Femur (tissue), 1 donor: ENCODE measurements around the gene PRAMEF12.
"Not testable (repeated sequence)": the region's sequence is repeated elsewhere in the genome, so short reads cannot be mapped to it uniquely, and the experiment has no call there.

Source experiments
- DNase-seq: peaks from one replicate; pipeline ENCODE4 v3.0.0-alpha.2; 2017

PRAMEF12 gene

GRCh38 chr1:12773438-12773837, at the start of gene PRAMEF12:
PRAMEF12 (plus strand) TSS chr1:12773738; CDS start chr1:12774868, 1,130 bp downstream.
- no peak for DNase-seq

- DNase-seq = no peak
Observed at GRCh38 chr1:12728391-12728790, 45.1 kb upstream of the PRAMEF12 start.

- no peak for DNase-seq
Observed at GRCh38 chr1:12730156-12730555, 43.4 kb upstream of the PRAMEF12 start.

- not testable (repeated sequence) for DNase-seq
Observed at GRCh38 chr1:12731084-12731483, 42.5 kb upstream of the PRAMEF12 start.

- DNase-seq = no peak
Observed at GRCh38 chr1:12734651-12735050, 38.9 kb upstream of the PRAMEF12 start.

GRCh38 chr1:12738934-12739333, 34.6 kb upstream of the PRAMEF12 start:
- no peak for DNase-seq

GRCh38 chr1:12739613-12740012, 33.9 kb upstream of the PRAMEF12 start:
- no peak for DNase-seq

GRCh38 chr1:12741946-12742345, 31.6 kb upstream of the PRAMEF12 start:
- no peak for DNase-seq

GRCh38 chr1:12745126-12745991, 28.2 kb upstream of the PRAMEF12 start:
- DNase-seq = no peak

GRCh38 chr1:12745992-12746323, 27.6 kb upstream of the PRAMEF12 start, which contains the start of gene CFAP107:
CFAP107 (plus strand) TSS chr1:12746200; CDS start chr1:12746431, 231 bp downstream.
- DNase-seq = no peak

- DNase-seq = no peak
Observed at GRCh38 chr1:12748778-12749355, 24.7 kb upstream of the PRAMEF12 start.

GRCh38 chr1:12754738-12755137, 18.8 kb upstream of the PRAMEF12 start:
- no peak for DNase-seq

- DNase-seq = no peak
Observed at GRCh38 chr1:12756273-12756672, 17.3 kb upstream of the PRAMEF12 start.

GRCh38 chr1:12756768-12757413, 16.6 kb upstream of the PRAMEF12 start:
- DNase-seq = no peak

- no peak for DNase-seq
Observed at GRCh38 chr1:12757836-12758235, 15.7 kb upstream of the PRAMEF12 start.

GRCh38 chr1:12760256-12760795, 13.2 kb upstream of the PRAMEF12 start:
- DNase-seq = no peak

- DNase-seq = no peak
Observed at GRCh38 chr1:12761781-12762180, 11.8 kb upstream of the PRAMEF12 start.

- no peak for DNase-seq
Observed at GRCh38 chr1:12762766-12763165, 10.8 kb upstream of the PRAMEF12 start.

GRCh38 chr1:12763479-12763878, 10.1 kb upstream of the PRAMEF12 start:
- no peak for DNase-seq

- no peak for DNase-seq
Observed at GRCh38 chr1:12764016-12764415, 9.5 kb upstream of the PRAMEF12 start.

- no peak for DNase-seq
Observed at GRCh38 chr1:12769031-12769430, 4.5 kb upstream of the PRAMEF12 start.

GRCh38 chr1:12769976-12770505, 3.5 kb upstream of the PRAMEF12 start:
- no peak for DNase-seq

GRCh38 chr1:12770620-12771019, 2.9 kb upstream of the PRAMEF12 start:
- no peak for DNase-seq
